Tibial artery (tissue), 4 donors: ENCODE results near the gene LRRC10B.

ENCODE experiments used
- DNase-seq, 2 donors: peaks; one replicate each; pipeline ENCODE4 v3.0.0-alpha.2; 2019
- H3K27ac ChIP-seq, 2 donors: fragments of 200-600 bp; sonication (generic) in 1 of 2; 1 replicate in 1 of 2; 2 replicates in 1 of 2; pipeline ENCODE4 v1.5.1; 2018 to 2019; ENCODE audit warnings: mild to moderate bottlenecking in 1 of 2
- H3K27me3 ChIP-seq, 2 donors: fragments of 200-600 bp; sonication (generic) in 1 of 2; one replicate each; pipeline versions ENCODE4 v1.5.1 to v1.6.0; 2016 to 2019
- H3K36me3 ChIP-seq, 3 donors: fragments of 200-600 bp; sonication (generic) in 2 of 3; one replicate each; pipeline ENCODE4 v1.5.1; 2016 to 2019; ENCODE audit warnings: mild to moderate bottlenecking in 2 of 3
- H3K4me1 ChIP-seq, 4 donors: fragments of 200-600 bp; sonication (generic) in 2 of 4; 1 replicate in 3 of 4; 2 replicates in 1 of 4; pipeline ENCODE4 v1.5.1; 2016 to 2019
- H3K4me3 ChIP-seq, 2 donors: fragments of 200-600 bp; sonication (generic) in 1 of 2; 1 replicate in 1 of 2; 2 replicates in 1 of 2; pipeline ENCODE4 v1.5.1; 2018 to 2019; ENCODE audit warnings: mild to moderate bottlenecking in 2 of 2
- H3K9me3 ChIP-seq, 3 donors: fragments of 200-600 bp; sonication (generic) in 1 of 3; one replicate each; pipeline ENCODE4 v1.5.1; 2016 to 2019
- CTCF ChIP-seq, 2 experiments: fragments of 200-600 bp in 1 of 2; fragments of 450-650 bp in 1 of 2; IDR thresholded peaks; one replicate each; pipeline ENCODE4 v1.5.1; 2017 to 2019; ENCODE audit warnings: antibody characterized with exemption in 2 of 2, mild to moderate bottlenecking in 1 of 2, moderate library complexity in 1 of 2
- intact Hi-C: fragments of 100-400 bp; cut with DNase I; formaldehyde crosslinking; loops from one replicate; pipeline ENCODE4 v1.15.0; 2023; ENCODE audit warnings: low total_unique reads

LRRC10B gene

DNA sequence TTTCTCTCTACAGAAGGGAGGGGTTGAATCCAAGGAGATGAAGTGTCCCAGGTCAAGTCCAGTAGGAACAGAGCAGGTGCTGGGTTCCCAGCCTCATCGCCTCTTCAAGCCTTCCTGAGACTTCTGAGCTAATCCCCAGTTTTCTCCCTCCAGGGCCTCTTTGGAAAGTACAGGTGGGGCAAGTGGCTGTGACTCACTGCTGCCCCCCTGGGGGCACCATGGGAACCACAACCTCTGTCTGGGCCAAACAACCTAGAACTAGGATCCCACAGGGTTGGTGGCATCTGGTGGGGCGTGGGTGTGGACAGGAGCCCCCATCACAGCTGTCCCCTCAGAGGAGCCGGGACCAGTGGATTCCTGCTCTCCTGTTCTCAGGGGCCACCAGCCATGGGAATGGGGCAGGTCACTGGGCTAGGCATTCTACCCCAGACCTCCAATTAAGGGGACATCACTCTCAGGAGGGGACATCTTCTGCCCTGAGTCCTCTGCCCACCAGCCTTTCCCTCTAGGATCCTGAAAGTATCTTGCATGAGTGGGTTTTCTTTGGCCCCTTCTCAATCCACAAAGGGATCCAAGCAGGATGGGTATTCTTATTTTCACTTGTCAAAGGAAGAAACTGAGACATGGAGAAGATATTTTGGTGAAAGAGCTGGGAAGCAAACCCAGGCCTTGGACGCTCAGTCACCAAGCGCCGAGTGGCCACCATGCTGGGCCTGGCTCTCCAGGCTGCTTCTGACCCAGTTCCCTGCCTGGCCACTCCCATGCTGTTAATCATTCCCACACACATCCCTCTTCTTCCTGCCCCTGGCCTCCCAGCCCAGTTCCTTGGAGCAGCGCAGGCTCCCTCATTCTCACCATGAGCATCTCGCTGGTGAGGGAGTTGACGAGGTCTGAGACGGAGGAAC, 23.8 kb downstream of the LRRC10B start:
- DNase-seq: no peak
- Histone ChIP-seq H3K27me3 (peaks cover 0 to 81% of the 10 kb centered on the region in 2 donors), H3K4me1 (no peaks in the 10 kb centered on the region), H3K27ac (no peak overlapping the region), H3K36me3 (peaks cover 0 to 5% (median 0%) of the 10 kb centered on the region in 3 donors), H3K9me3 (no peaks in the 10 kb centered on the region), H3K4me3 (no peak overlapping the region)
- peak; percentile 48 to 81 for TF ChIP-seq CTCF (IDR thresholded peaks at IDR 0.05)
- intact Hi-C loops: no loop called here

DNA sequence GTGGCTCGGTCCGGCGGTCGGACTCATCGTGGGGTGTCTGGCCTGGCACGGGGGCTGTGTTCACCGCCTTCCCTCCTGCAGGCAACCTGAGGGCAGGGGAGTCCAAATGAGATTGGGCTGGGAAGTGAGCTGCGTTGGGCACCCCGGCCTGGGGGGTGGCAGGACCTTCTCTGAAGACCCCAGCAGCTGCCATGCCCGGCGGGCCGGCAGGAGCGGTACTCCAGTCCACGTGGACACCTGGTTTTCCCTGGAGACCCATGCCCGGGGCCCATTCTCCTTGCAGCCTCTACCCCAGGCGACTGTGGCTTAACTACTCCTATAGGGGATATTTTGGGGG, 24.5 kb downstream of the LRRC10B start:
- Histone ChIP-seq H3K27ac (no peak overlapping the region), H3K27me3 (peaks cover 0 to 81% of the 10 kb centered on the region in 2 donors), H3K9me3 (no peaks in the 10 kb centered on the region), H3K36me3 (no peaks in the 10 kb centered on the region), H3K4me1 (no peaks in the 10 kb centered on the region), H3K4me3 (no peak overlapping the region)
- no peak for DNase-seq
- intact Hi-C loops: no loop called here
- TF ChIP-seq CTCF (IDR thresholded peaks at IDR 0.05): no peak

DNA sequence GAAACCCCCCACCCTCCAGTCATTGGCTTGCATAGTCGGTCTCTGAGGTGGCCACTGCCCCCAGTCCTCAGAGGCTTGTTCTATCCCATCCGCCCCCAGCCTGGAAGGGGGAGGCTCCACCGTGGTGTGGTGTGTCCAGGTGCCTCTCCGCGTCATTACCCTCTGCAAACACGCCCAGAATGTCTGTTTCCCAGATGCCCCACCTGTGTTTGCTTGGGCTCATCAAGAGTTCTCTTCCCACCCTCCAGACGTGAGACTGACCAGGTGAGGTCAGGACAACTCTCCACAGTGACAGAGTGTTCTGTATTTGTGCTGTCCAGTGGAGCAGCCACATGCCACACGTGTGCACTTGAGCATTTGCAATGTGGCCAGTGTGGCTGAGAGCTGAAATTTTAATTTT, 24.9 kb downstream of the LRRC10B start:
- no peak overlapping the region for H3K27ac ChIP-seq
- no peaks in the 10 kb centered on the region for H3K9me3 ChIP-seq

GRCh38 chr11:61534025-61534932, 25.7 kb downstream of the LRRC10B start:
- Histone ChIP-seq H3K27me3 (peaks cover 0 to 81% of the 10 kb centered on the region in 2 donors), H3K4me3 (no peak overlapping the region), H3K9me3 (no peaks in the 10 kb centered on the region), H3K27ac (no peak overlapping the region), H3K36me3 (no peaks in the 10 kb centered on the region), H3K4me1 (no peaks in the 10 kb centered on the region)
- intact Hi-C loops: no loop called here
- no peak for DNase-seq
- no peak for TF ChIP-seq CTCF (IDR thresholded peaks at IDR 0.05)

More for the DNA sequence above, 24.9 kb downstream of the LRRC10B start:
- H3K36me3 ChIP-seq: no peaks in the 10 kb centered on the region
- no peaks in the 10 kb centered on the region for H3K4me1 ChIP-seq
- no peak for DNase-seq
- intact Hi-C loops: no loop called here
- H3K4me3 ChIP-seq: no peak overlapping the region
- H3K27me3 ChIP-seq: peaks cover 0 to 80% of the 10 kb centered on the region in 2 donors
- no peak for TF ChIP-seq CTCF (IDR thresholded peaks at IDR 0.05)

- intact Hi-C loops: no loop called here
- H3K4me3 ChIP-seq: no peak overlapping the region
- no peaks in the 10 kb centered on the region for H3K36me3 ChIP-seq
- DNase-seq: no peak
- no peaks in the 10 kb centered on the region for H3K9me3 ChIP-seq
- no peak overlapping the region for H3K27ac ChIP-seq
- H3K4me1 ChIP-seq: no peaks in the 10 kb centered on the region
- peaks cover 0 to 80% of the 10 kb centered on the region in 2 donors for H3K27me3 ChIP-seq
- TF ChIP-seq CTCF (IDR thresholded peaks at IDR 0.05): no peak
These were observed 26.6 kb downstream of the LRRC10B start for GRCh38 chr11:61534933-61535839.
